ENCODE measurements around the gene SLC9C1. TPM values are rescaled to one million over a fixed set of nuclear protein-coding genes. Genes with fewer than 3 reads are reported as not detected.
A peak's percentile ranks its signal among the peaks of the same experiment; 100 is the strongest.

SLC9C1 gene
- total and polyA plus RNA-seq, 7 donors: 0.01 to 0.32 (median 0.17) TPM; not detected in 2

DNA sequence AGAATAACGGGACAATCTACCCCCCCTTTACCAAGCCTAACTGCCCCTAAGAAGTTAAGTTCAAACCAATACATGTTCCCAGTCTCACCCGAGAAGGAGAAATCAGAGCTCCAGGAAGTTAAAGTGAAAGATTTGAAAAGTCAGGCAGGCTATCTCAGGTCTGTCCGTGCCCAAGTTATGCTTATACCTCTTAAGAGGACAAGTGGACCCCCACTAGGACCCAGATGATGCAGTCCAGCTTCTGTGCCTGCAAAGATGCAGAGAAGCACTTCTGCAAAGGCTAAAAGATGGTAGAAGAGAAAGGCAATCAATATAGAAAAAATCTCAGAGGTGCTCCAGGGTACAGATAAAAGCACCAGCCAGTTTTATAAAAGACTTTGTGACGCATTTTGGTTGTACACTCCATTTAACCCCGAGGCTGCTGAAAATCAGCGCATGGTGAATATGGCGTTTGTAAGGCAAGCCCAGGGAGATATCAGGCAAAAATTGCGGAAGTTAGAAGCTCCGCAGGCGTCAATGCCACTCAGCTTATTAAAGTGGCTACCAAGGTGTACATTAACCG lies 9.8 kb upstream of the SLC9C1 start:
- H3K4me1 ChIP-seq: peaks cover 4% of the 10 kb centered on the region
- no peak for TF ChIP-seq CTCF (IDR thresholded peaks at IDR 0.05)
- intact Hi-C loops (cut with DNase I): no loop called here
- no peaks in the 10 kb centered on the region for H3K9me3 ChIP-seq
- WGBS, 3 donors: 1 to 3% (median 1%) methylated on average over 11 of the region's 11 CpGs
- H3K27ac ChIP-seq: no peak overlapping the region
- H3K4me3 ChIP-seq: peak overlapping the region; percentile 63
- ATAC-seq (peak in 1 of 4 donors; percentile 56), DNase-seq (no peak)
- H3K36me3 ChIP-seq (ENCODE audit: insufficient read depth in 1 of 2, low read depth in 1 of 2): no peaks in the 10 kb centered on the region
- H3K27me3 ChIP-seq (ENCODE audit: insufficient read depth in 3 of 3, low read length in 2 of 3): no peaks in the 10 kb centered on the region

- ATAC-seq: no peak
- Histone ChIP-seq H3K4me1 (peaks cover 4% of the 10 kb centered on the region), H3K27ac (no peak overlapping the region), H3K4me3 (peak overlapping the region; percentile 63), H3K36me3 (ENCODE audit: insufficient read depth in 1 of 2, low read depth in 1 of 2) (no peaks in the 10 kb centered on the region), H3K27me3 (ENCODE audit: insufficient read depth in 3 of 3, low read length in 2 of 3) (no peaks in the 10 kb centered on the region), H3K9me3 (no peaks in the 10 kb centered on the region)
- DNase-seq: no peak
- intact Hi-C loops (cut with DNase I): no loop called here
- 21 to 26% (median 25%) methylated on average over 12 of the region's 12 CpGs for WGBS, 3 donors
- no peak for TF ChIP-seq CTCF (IDR thresholded peaks at IDR 0.05)
Observed at GRCh38 chr3:112302881-112303763, 9.1 kb upstream of the SLC9C1 start.

- Histone ChIP-seq H3K27ac (no peak overlapping the region), H3K4me1 (peaks cover 4% of the 10 kb centered on the region), H3K36me3 (ENCODE audit: insufficient read depth in 1 of 2, low read depth in 1 of 2) (no peaks in the 10 kb centered on the region), H3K9me3 (no peaks in the 10 kb centered on the region), H3K27me3 (ENCODE audit: insufficient read depth in 3 of 3, low read length in 2 of 3) (no peaks in the 10 kb centered on the region), H3K4me3 (no peak overlapping the region)
- WGBS, 3 donors: 77 to 79% (median 79%) methylated on average over 11 of the region's 11 CpGs
- no peak for TF ChIP-seq CTCF (IDR thresholded peaks at IDR 0.05)
- DNase-seq (no peak), ATAC-seq (no peak)
- intact Hi-C loops (cut with DNase I): no loop called here
Observed at GRCh38 chr3:112302150-112302830, 8.3 kb upstream of the SLC9C1 start.

- intact Hi-C loops (cut with DNase I): loop anchor here in 1 of 2 donors (5.0 kb wide), 1 partner anchor 224 kb away; no protein-coding TSS in a partner anchor
- H3K9me3 ChIP-seq: no peaks in the 10 kb centered on the region
- DNase-seq (no peak), ATAC-seq (no peak)
- no peaks in the 10 kb centered on the region for H3K36me3 ChIP-seq (ENCODE audit: insufficient read depth in 1 of 2, low read depth in 1 of 2)
- H3K27me3 ChIP-seq (ENCODE audit: insufficient read depth in 3 of 3, low read length in 2 of 3): no peaks in the 10 kb centered on the region
- no peaks in the 10 kb centered on the region for H3K4me1 ChIP-seq
- no peak overlapping the region for H3K27ac ChIP-seq
- no peak overlapping the region for H3K4me3 ChIP-seq
- no peak for TF ChIP-seq CTCF (IDR thresholded peaks at IDR 0.05)
Observed at GRCh38 chr3:112298781-112299180, 4.8 kb upstream of the SLC9C1 start.
